Osteocyte (in vitro differentiated cells): Measurements from ENCODE around the gene CLIC3. TPM values are rescaled to one million over a fixed set of nuclear protein-coding genes. Genes with fewer than 3 reads are reported as not detected.

Experiments used
- DNase-seq: peaks from one replicate; pipeline ENCODE4 v3.0.0; 2021; ENCODE audit warnings: mixed read lengths; ENCODE audit not compliant: unreplicated experiment; ENCODE audit errors: extremely low spot score
- H3K27ac Mint-ChIP-seq: one replicate; pipeline ENCODE4 v1.8.0; 2021; ENCODE audit warnings: mild to moderate bottlenecking, mixed read lengths; ENCODE audit not compliant: unreplicated experiment
- H3K27me3 Mint-ChIP-seq: one replicate; pipeline ENCODE4 v1.8.0; 2021; ENCODE audit warnings: mixed read lengths; ENCODE audit not compliant: unreplicated experiment
- H3K36me3 Mint-ChIP-seq: one replicate; pipeline ENCODE4 v1.8.0; 2021; ENCODE audit warnings: mixed read lengths; ENCODE audit not compliant: unreplicated experiment
- H3K4me1 Mint-ChIP-seq: one replicate; pipeline ENCODE4 v1.8.0; 2021; ENCODE audit warnings: mixed read lengths; ENCODE audit not compliant: unreplicated experiment
- H3K4me3 Mint-ChIP-seq: one replicate; pipeline ENCODE4 v1.8.0; 2021; ENCODE audit warnings: mild to moderate bottlenecking, moderate library complexity, mixed read lengths; ENCODE audit not compliant: unreplicated experiment
- H3K9me3 Mint-ChIP-seq: one replicate; pipeline ENCODE4 v1.8.0; 2021; ENCODE audit warnings: mixed read lengths; ENCODE audit not compliant: unreplicated experiment
- CTCF ChIP-seq: fragments of 200-600 bp; sonication (generic); IDR thresholded peaks from 2 replicates; pipeline ENCODE4 v1.5.0; 2021; ENCODE audit warnings: antibody characterized with exemption, mild to moderate bottlenecking, moderate library complexity
- total RNA-seq: library from RNA; stranded (reverse); gene quantifications from 2 replicates; pipeline ENCODE4 v1.2.1, GENCODE V29; 2021

The CLIC3 gene
- total RNA-seq, 1 donor from 2014 or later, result not detected

DNA sequence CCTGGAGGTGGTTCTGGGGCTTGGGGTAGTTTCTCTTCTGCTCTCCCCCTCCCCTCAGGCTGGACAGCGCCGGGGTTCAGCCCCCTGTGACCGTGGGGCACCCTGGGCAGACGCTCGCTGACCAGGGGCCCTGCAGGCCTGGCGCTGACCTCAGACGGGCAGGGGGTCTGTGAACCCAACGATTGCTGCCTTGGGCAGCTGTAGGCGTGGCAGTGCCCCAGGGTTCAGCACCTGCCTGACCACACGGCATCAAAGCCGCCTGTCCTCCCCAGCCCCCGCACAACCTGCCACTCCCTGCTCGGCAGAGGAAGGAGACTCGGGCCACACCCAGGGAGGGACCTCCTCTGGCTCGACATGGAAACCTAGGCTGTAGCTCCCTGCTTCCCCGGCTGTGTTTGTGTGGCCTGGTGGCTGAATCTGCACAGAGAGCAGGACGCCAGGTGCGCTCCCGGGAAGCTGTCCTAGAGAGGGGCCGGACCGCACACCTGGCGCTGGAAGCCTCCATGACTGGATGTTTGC lies 32.1 kb downstream of the CLIC3 start:
- no peaks in the 10 kb centered on the region for H3K36me3 Mint-ChIP-seq
- H3K27me3 Mint-ChIP-seq, result peaks cover 3% of the 10 kb centered on the region
- no peak overlapping the region for H3K27ac Mint-ChIP-seq
- H3K4me1 Mint-ChIP-seq, result peaks cover 20% of the 10 kb centered on the region
- H3K9me3 Mint-ChIP-seq, result no peaks in the 10 kb centered on the region
- TF ChIP-seq CTCF, result no peak
- H3K4me3 Mint-ChIP-seq, result no peak overlapping the region
- no peak for DNase-seq

- DNase-seq, result no peak
- Mint-ChIP-seq H3K27me3 (peaks cover 3% of the 10 kb centered on the region), H3K36me3 (no peaks in the 10 kb centered on the region), H3K27ac (no peak overlapping the region), H3K4me3 (no peak overlapping the region), H3K9me3 (no peaks in the 10 kb centered on the region), H3K4me1 (peaks cover 20% of the 10 kb centered on the region)
- no peak for TF ChIP-seq CTCF
Observed at GRCh38 chr9:136963751-136964150, 32.6 kb downstream of the CLIC3 start.

DNA sequence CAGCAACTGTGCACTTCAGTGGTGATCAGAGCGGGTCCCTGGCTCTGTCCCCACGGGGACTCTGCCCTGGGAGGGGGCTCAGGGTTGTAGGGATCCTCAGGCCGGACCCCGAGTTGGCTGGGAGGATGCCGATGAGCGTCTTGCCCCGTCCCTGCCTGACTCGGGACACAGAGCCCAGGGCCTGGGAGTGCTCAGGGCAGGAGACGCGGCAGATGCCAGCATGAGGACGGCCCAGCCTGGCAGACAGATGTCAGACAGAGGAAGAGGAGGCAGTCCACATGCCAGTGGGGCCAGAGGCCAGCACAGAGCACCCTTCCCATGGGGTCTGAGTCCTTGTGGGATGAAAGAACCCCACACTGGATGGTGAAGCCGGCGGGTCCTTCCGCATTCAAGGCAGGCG lies 33.0 kb downstream of the CLIC3 start:
- Mint-ChIP-seq H3K27me3 (peaks cover 3% of the 10 kb centered on the region), H3K9me3 (no peaks in the 10 kb centered on the region), H3K4me3 (no peak overlapping the region), H3K36me3 (no peaks in the 10 kb centered on the region), H3K27ac (no peak overlapping the region), H3K4me1 (peaks cover 20% of the 10 kb centered on the region)
- TF ChIP-seq CTCF, result no peak
- no peak for DNase-seq

DNA sequence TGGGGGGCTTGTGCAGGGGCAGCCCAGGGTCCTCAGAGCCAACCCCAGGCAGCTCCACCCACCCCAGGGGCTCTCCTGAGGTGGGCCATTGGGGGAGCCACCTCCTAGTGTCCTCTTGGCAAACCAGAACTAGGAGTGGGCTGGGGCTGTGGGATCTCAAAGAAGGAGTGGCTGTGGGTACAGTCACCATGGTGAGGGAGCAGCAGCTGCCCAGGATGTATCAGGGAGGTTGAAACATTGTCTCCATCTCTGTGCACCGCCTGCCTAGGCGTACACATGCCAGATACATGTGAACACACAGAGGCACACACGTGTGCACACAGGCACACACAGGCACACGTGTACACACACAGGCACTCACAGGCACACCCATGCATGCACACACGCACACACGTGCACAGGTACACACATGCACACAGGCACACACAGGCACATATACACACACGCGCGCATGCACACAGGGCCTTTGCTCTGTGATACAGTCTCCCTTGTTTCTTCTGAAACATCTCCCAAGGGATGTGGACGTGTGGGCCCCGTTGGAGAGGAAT lies 33.6 kb downstream of the CLIC3 start:
- Mint-ChIP-seq H3K9me3 (no peaks in the 10 kb centered on the region), H3K27ac (no peak overlapping the region), H3K4me3 (no peak overlapping the region), H3K4me1 (peaks cover 20% of the 10 kb centered on the region), H3K27me3 (peaks cover 3% of the 10 kb centered on the region), H3K36me3 (no peaks in the 10 kb centered on the region)
- TF ChIP-seq CTCF, result no peak
- DNase-seq, result no peak

GRCh38 chr9:136962163-136962562 lies 34.2 kb downstream of the CLIC3 start:
- no peak for DNase-seq
- Mint-ChIP-seq H3K27ac (no peak overlapping the region), H3K36me3 (no peaks in the 10 kb centered on the region), H3K27me3 (peaks cover 3% of the 10 kb centered on the region), H3K4me1 (peaks cover 20% of the 10 kb centered on the region), H3K9me3 (no peaks in the 10 kb centered on the region), H3K4me3 (no peak overlapping the region)
- TF ChIP-seq CTCF, result no peak
